WTC11 (cell line): ENCODE measurements around the gene FAS. TPM values are rescaled to one million over a fixed set of nuclear protein-coding genes. Genes with fewer than 3 reads are reported as not detected.

Experiments
- ATAC-seq: fragments of 200-7000 bp; cut with Tn5 transposase; 2 replicates; pipeline ENCODE4 v1.10.0; 2021; ENCODE audit warnings: mild to moderate bottlenecking, moderate library complexity
- CTCF ChIA-PET: fragments of 300-600 bp; sonication (Branson Sonifier 250); formaldehyde crosslinking; loops from one replicate; lab custom pipeline; 2021; ENCODE audit warnings: antibody characterized with exemption; lab: Charles Lee
- POLR2A ChIA-PET: fragments of 350-600 bp; sonication (Branson Sonifier 250); formaldehyde crosslinking; loops from one replicate; lab custom pipeline; 2021; ENCODE audit warnings: antibody characterized with exemption; lab: Charles Lee
- DNase-seq: peaks from one replicate; pipeline ENCODE4 v3.0.0; 2021; ENCODE audit warnings: low spot score
- H3K27ac Mint-ChIP-seq: 2 replicates; pipeline ENCODE4 v1.8.0; 2021; ENCODE audit warnings: mixed read lengths
- H3K27me3 Mint-ChIP-seq: 2 replicates; pipeline ENCODE4 v1.8.0; 2021; ENCODE audit warnings: low read depth, mild to moderate bottlenecking, moderate library complexity, mixed read lengths
- H3K36me3 Mint-ChIP-seq: 2 replicates; pipeline ENCODE4 v1.8.0; 2021; ENCODE audit warnings: mixed read lengths
- H3K4me1 Mint-ChIP-seq: 2 replicates; pipeline ENCODE4 v1.8.0; 2022; ENCODE audit warnings: mixed read lengths
- H3K4me3 Mint-ChIP-seq: 2 replicates; pipeline ENCODE4 v1.8.0; 2021; ENCODE audit warnings: mild to moderate bottlenecking, moderate library complexity, mixed read lengths
- H3K9me3 Mint-ChIP-seq: 2 replicates; pipeline ENCODE4 v1.8.0; 2021; ENCODE audit warnings: mixed read lengths
- AFF4 ChIP-seq: sonication (generic); formaldehyde crosslinking; IDR thresholded peaks from 2 replicates; pipeline ENCODE4 v1.8.1; 2023; ENCODE audit warnings: mild to moderate bottlenecking, missing genetic modification reagents, borderline replicate concordance
- CDX4 ChIP-seq: fragments of 250-450 bp; sonication (Bioruptor Pico); IDR thresholded peaks from 2 replicates; pipeline ENCODE4 v1.9.0; 2021; ENCODE audit warnings: moderate library complexity, mild to moderate bottlenecking, inconsistent platforms, borderline replicate concordance
- CTCF ChIP-seq: fragments of 200-600 bp; IDR thresholded peaks from 2 replicates; pipeline ENCODE4 v1.8.0; 2022; ENCODE audit warnings: antibody characterized with exemption
- ESRRA ChIP-seq: sonication (generic); formaldehyde crosslinking; IDR thresholded peaks from 2 replicates; pipeline ENCODE4 v1.8.1; 2022; ENCODE audit warnings: mild to moderate bottlenecking, missing genetic modification reagents, borderline replicate concordance
- FOXK1 ChIP-seq: sonication (generic); formaldehyde crosslinking; IDR thresholded peaks from 2 replicates; pipeline ENCODE4 v1.8.0; 2022; ENCODE audit warnings: mild to moderate bottlenecking, moderate library complexity, missing genetic modification reagents
- GRHL2 ChIP-seq: fragments of 250-450 bp; sonication (Bioruptor Pico); IDR thresholded peaks from 2 replicates; pipeline ENCODE4 v1.8.0; 2022; ENCODE audit warnings: mild to moderate bottlenecking, moderate library complexity; ENCODE audit not compliant: insufficient replicate concordance, severe bottlenecking
- MYBL2 ChIP-seq: sonication (generic); formaldehyde crosslinking; IDR thresholded peaks from 2 replicates; pipeline ENCODE4 v1.8.1; 2023; ENCODE audit warnings: mild to moderate bottlenecking, moderate library complexity, missing genetic modification reagents
- NFATC4 ChIP-seq: fragments of 250-450 bp; sonication (Bioruptor Pico); IDR thresholded peaks from 2 replicates; pipeline ENCODE4 v1.9.0; 2021; ENCODE audit warnings: mild to moderate bottlenecking
- TCF7 ChIP-seq: sonication (generic); formaldehyde crosslinking; IDR thresholded peaks from 2 replicates; pipeline ENCODE4 v1.8.0; 2022; ENCODE audit warnings: mild to moderate bottlenecking, low read depth, missing genetic modification reagents, moderate library complexity
- TEAD4 ChIP-seq: sonication (generic); formaldehyde crosslinking; IDR thresholded peaks from 2 replicates; pipeline ENCODE4 v1.8.0; 2022; ENCODE audit warnings: mild to moderate bottlenecking, missing genetic modification reagents
- USF1 ChIP-seq: sonication (generic); formaldehyde crosslinking; IDR thresholded peaks from 2 replicates; pipeline ENCODE4 v1.8.0; 2022; ENCODE audit warnings: mild to moderate bottlenecking, missing genetic modification reagents
- ZNF138 ChIP-seq: sonication (generic); formaldehyde crosslinking; conservative IDR thresholded peaks from 2 replicates; pipeline ENCODE4 v1.8.1; 2022; ENCODE audit warnings: mild to moderate bottlenecking, moderate library complexity, missing genetic modification reagents
- ZNF423 ChIP-seq: fragments of 250-450 bp; sonication (Bioruptor Pico); IDR thresholded peaks from 2 replicates; pipeline ENCODE4 v2.1.2; 2022; ENCODE audit warnings: mild to moderate bottlenecking, moderate library complexity
- ZNF671 ChIP-seq: fragments of 250-450 bp; sonication (Bioruptor Pico); IDR thresholded peaks from 2 replicates; pipeline ENCODE4 v1.8.0; 2021; ENCODE audit warnings: mild to moderate bottlenecking
- total RNA-seq: library from RNA; stranded (reverse); gene quantifications from 3 replicates; pipeline ENCODE4 v1.2.3, GENCODE V29; 2021
- TF ChIP-seq, protein P1 (sequence below): fragments of 250-450 bp; sonication (Bioruptor Pico); IDR thresholded peaks from 2 replicates; pipeline ENCODE4 v2.1.2; 2022; ENCODE audit warnings: mild to moderate bottlenecking, moderate library complexity
- TF ChIP-seq, protein P2 (sequence below): fragments of 250-450 bp; sonication (Bioruptor Pico); IDR thresholded peaks from 2 replicates; pipeline ENCODE4 v1.8.0; 2021; ENCODE audit warnings: mild to moderate bottlenecking
- TF ChIP-seq, protein P3 (sequence below): sonication (generic); formaldehyde crosslinking; IDR thresholded peaks from 2 replicates; pipeline ENCODE4 v1.8.1; 2023; ENCODE audit warnings: mild to moderate bottlenecking, missing genetic modification reagents, moderate library complexity
- TF ChIP-seq, protein P4 (sequence below): sonication (generic); formaldehyde crosslinking; IDR thresholded peaks from 2 replicates; pipeline ENCODE4 v1.8.0; 2022; ENCODE audit warnings: mild to moderate bottlenecking, missing genetic modification reagents

Gene FAS
- total RNA-seq, 1 experiment from 2014 or later: 4.1 TPM

DNA sequence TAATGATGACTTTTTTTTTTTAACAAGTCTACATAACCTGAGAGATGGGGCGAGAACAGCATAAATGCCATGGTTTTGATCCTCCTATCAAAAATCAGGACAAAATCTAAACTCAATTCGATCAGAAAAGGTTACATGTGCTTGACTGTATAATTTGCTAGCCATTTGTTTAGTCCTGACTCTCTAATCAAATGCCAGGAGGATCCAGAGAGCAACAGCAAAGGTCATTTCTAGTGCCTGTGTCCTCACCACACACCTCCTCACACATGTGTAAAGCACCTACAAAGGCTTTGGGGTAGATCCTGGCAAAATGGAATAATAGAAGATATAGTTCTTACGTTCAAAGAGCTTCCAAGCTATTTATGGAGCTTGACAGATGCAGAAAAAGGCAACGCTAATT lies 11.0 kb upstream of the FAS start (continued):
- TF ChIP-seq, protein P1, sequence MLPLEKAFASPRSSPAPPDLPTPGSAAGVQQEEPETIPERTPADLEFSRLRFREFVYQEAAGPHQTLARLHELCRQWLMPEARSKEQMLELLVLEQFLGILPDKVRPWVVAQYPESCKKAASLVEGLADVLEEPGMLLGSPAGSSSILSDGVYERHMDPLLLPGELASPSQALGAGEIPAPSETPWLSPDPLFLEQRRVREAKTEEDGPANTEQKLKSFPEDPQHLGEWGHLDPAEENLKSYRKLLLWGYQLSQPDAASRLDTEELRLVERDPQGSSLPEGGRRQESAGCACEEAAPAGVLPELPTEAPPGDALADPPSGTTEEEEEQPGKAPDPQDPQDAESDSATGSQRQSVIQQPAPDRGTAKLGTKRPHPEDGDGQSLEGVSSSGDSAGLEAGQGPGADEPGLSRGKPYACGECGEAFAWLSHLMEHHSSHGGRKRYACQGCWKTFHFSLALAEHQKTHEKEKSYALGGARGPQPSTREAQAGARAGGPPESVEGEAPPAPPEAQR (CRISPR knock-in tag): no peak
- TF ChIP-seq USF1 (CRISPR knock-in tag): no peak

DNA sequence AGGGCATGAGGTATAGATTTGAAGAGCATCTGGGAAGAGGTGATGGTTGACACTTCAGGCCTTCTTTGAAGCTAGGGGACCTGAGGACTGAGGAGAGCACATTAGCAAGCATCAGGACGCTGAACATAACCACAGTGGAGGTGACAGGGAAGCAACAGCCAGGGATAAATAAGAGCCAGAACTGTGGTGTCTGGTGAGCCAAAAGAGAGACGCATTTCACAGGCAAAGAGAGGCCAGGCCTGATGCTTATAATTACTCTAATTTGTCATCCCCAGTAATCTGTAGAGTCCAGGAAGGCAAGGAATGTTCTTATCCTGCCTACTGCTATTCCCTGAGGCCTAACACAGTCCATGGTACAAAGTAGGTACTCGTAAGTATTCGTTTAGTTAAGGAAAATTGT lies 10.4 kb upstream of the FAS start:
- H3K36me3 Mint-ChIP-seq: no peaks in the 10 kb centered on the region
- ATAC-seq (no peak), DNase-seq (no peak)
- no peak for TF ChIP-seq FOXK1 (CRISPR knock-in tag)
- TF ChIP-seq ZNF138 (CRISPR knock-in tag): no peak
- no peak overlapping the region for H3K4me3 Mint-ChIP-seq
- CTCF ChIA-PET: interaction anchor here (1.4 kb wide), 1 partner anchor 252 kb away, joined by 3 read pairs; no protein-coding TSS in a partner anchor
- no peak overlapping the region for H3K27ac Mint-ChIP-seq
- H3K9me3 Mint-ChIP-seq: no peaks in the 10 kb centered on the region
- H3K27me3 Mint-ChIP-seq: no peaks in the 10 kb centered on the region
- H3K4me1 Mint-ChIP-seq: peaks cover 7% of the 10 kb centered on the region
- POLR2A ChIA-PET: no interaction called here

GRCh38 chr10:88980800-88981199 lies 9.8 kb upstream of the FAS start:
- no peaks in the 10 kb centered on the region for H3K36me3 Mint-ChIP-seq
- no peak for DNase-seq
- ChIA-PET CTCF (interaction anchor here (1.4 to 1.6 kb wide), 2 partner anchors 237 to 252 kb away, joined by 3 to 4 read pairs; no protein-coding TSS in a partner anchor), POLR2A (no interaction called here)
- H3K4me1 Mint-ChIP-seq: peaks cover 11% of the 10 kb centered on the region
- TF ChIP-seq GRHL2: no peak
- no peak for TF ChIP-seq MYBL2 (CRISPR knock-in tag)
- no peak for TF ChIP-seq ZNF671 (CRISPR knock-in tag)
- TF ChIP-seq, protein P2, sequence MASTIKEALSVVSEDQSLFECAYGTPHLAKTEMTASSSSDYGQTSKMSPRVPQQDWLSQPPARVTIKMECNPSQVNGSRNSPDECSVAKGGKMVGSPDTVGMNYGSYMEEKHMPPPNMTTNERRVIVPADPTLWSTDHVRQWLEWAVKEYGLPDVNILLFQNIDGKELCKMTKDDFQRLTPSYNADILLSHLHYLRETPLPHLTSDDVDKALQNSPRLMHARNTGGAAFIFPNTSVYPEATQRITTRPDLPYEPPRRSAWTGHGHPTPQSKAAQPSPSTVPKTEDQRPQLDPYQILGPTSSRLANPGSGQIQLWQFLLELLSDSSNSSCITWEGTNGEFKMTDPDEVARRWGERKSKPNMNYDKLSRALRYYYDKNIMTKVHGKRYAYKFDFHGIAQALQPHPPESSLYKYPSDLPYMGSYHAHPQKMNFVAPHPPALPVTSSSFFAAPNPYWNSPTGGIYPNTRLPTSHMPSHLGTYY: no peak
- no peak for TF ChIP-seq ESRRA (CRISPR knock-in tag)
- no peak for TF ChIP-seq ZNF423 (CRISPR knock-in tag)
- TF ChIP-seq CDX4 (CRISPR knock-in tag): no peak
- TF ChIP-seq, protein P3, sequence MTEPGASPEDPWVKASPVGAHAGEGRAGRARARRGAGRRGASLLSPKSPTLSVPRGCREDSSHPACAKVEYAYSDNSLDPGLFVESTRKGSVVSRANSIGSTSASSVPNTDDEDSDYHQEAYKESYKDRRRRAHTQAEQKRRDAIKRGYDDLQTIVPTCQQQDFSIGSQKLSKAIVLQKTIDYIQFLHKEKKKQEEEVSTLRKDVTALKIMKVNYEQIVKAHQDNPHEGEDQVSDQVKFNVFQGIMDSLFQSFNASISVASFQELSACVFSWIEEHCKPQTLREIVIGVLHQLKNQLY (CRISPR knock-in tag): no peak
- no peak for TF ChIP-seq TEAD4 (CRISPR knock-in tag)
- no peak for TF ChIP-seq TCF7 (CRISPR knock-in tag)
- ATAC-seq: no peak
- H3K27me3 Mint-ChIP-seq: no peaks in the 10 kb centered on the region
- H3K27ac Mint-ChIP-seq: no peak overlapping the region
- H3K9me3 Mint-ChIP-seq: no peaks in the 10 kb centered on the region
- no peak overlapping the region for H3K4me3 Mint-ChIP-seq

DNA sequence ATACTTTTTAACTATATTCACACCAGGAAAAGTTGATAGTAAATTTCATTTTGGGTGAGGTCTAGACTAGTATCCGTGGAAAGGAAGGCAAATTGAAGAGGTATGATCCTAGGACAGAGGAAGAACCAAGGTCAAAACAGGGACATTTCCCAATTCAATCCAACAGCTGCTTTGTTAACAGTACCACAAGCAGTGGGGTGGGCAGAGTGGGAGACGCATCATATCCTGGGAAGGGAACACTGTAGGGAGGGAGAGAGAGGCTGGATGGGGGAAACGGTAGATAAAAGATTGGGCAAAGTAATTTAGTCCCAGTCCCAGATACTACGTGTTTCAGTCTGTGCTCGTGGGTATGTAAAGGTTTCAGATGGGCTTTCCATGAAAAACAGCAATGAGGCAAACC lies 9.2 kb upstream of the FAS start:
- Mint-ChIP-seq H3K27me3 (no peaks in the 10 kb centered on the region), H3K36me3 (no peaks in the 10 kb centered on the region), H3K4me3 (no peak overlapping the region), H3K4me1 (peaks cover 11% of the 10 kb centered on the region), H3K27ac (no peak overlapping the region), H3K9me3 (no peaks in the 10 kb centered on the region)
- DNase-seq (no peak), ATAC-seq (no peak)
- POLR2A ChIA-PET: no interaction called here
- CTCF ChIA-PET: interaction anchor here (1.5 to 1.9 kb wide), 3 partner anchors 47 to 253 kb away, joined by 3 to 6 read pairs (median 4); no protein-coding TSS in a partner anchor
- TF ChIP-seq MYBL2 (CRISPR knock-in tag) (no peak), AFF4 (CRISPR knock-in tag) (no peak), CTCF (no peak), NFATC4 (CRISPR knock-in tag) (no peak)
- TF ChIP-seq, protein P4, sequence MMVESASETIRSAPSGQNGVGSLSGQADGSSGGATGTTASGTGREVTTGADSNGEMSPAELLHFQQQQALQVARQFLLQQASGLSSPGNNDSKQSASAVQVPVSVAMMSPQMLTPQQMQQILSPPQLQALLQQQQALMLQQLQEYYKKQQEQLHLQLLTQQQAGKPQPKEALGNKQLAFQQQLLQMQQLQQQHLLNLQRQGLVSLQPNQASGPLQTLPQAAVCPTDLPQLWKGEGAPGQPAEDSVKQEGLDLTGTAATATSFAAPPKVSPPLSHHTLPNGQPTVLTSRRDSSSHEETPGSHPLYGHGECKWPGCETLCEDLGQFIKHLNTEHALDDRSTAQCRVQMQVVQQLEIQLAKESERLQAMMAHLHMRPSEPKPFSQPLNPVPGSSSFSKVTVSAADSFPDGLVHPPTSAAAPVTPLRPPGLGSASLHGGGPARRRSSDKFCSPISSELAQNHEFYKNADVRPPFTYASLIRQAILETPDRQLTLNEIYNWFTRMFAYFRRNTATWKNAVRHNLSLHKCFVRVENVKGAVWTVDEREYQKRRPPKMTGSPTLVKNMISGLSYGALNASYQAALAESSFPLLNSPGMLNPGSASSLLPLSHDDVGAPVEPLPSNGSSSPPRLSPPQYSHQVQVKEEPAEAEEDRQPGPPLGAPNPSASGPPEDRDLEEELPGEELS: no peak
